Cardiac fibroblast (primary cell): ENCODE results near the gene CYTH1.

Experiments
- DNase-seq, 2 donors: peaks; one replicate each; pipeline versions ENCODE4 v3.0.0 to v3.0.0-alpha.2; 2010; ENCODE audit warnings: low read depth in 2 of 2
- H3K4me3 ChIP-seq, 2 donors: replicated peaks in 1 of 2; 1 replicate in 1 of 2; 2 replicates in 1 of 2; pipeline ENCODE4 v1.5.1; 2011; ENCODE audit warnings: low read depth in 2 of 2, low read length in 2 of 2, mild to moderate bottlenecking in 2 of 2, moderate library complexity in 1 of 2
- CTCF ChIP-seq: IDR thresholded peaks from one replicate; pipeline ENCODE4 v1.5.1; 2011; ENCODE audit warnings: low read depth, mild to moderate bottlenecking, low read length, inconsistent platforms

Gene CYTH1

GRCh38 chr17:78687125-78687524 lies 94.9 kb downstream of the CYTH1 start:
- no peak overlapping the region for H3K4me3 ChIP-seq
- no peak for TF ChIP-seq CTCF
- no peak for DNase-seq

DNA sequence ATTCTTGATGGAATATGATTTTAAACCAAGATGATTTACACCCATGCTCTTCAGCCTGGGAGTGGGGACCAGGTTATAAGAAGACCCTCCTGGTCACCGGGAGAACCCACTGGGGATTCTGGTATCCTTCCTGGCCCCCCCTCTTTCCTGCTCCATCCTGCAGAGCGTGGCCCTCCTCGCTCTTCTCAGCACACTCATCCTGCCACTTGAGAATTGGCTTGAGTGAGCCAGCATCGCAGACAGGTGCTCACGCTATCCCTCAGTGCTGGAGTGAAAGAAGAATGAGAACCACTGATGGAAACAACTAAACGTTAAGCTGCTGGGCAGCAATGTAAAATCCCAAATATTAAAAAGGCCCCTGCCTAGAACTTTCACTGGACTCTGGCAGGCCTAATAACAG lies 98.0 kb downstream of the CYTH1 start:
- no peak overlapping the region for H3K4me3 ChIP-seq
- no peak for TF ChIP-seq CTCF
- no peak for DNase-seq

DNA sequence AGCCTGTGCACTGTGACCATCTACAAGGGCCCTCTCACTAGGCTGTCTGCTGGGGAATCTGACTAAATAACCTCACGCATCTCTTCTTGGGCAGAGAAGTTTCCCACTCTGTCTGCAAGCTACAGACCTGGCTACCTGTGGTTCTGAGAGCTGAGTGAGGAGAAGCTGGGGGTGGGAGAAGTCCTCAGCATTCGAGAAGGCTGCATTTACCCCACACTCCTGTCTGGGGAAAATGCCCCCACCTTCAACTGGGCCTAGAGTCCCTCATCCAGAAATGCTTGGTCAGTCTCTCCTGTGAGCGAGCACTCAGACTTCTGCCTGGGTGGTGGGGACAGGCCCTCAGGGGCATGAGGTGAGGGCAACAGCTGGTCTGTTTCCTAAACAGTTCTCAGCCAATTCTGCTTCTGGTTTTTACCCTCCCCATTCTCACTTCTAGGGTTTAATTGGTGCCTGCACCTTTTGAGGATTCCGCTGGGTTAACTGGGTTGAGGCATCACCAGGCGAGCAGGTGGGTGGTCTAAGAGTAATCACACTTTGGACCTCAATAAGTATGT lies 98.6 kb downstream of the CYTH1 start:
- TF ChIP-seq CTCF = no peak
- DNase-seq = no peak
- no peak overlapping the region for H3K4me3 ChIP-seq

DNA sequence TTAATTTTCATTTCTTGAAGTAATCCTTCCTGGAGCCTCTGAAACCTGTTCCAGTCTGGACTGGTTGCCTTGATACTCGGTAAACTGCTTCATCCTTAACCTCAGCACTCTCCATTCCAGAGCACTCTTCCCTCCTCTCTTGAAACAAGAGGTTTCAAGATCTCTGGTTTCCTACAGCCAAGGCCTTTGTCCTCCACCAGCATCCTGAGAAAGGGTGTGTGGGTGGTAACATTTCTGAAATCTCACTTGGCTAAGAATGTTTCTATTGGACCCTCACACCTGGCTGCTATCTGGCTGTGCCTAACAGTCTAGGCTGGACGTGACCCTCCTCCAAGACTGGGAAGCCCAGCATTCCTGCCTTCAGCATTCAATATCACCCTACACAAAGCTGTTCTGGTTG lies 99.7 kb downstream of the CYTH1 start:
- H3K4me3 ChIP-seq = no peak overlapping the region
- no peak for TF ChIP-seq CTCF
- no peak for DNase-seq

DNA sequence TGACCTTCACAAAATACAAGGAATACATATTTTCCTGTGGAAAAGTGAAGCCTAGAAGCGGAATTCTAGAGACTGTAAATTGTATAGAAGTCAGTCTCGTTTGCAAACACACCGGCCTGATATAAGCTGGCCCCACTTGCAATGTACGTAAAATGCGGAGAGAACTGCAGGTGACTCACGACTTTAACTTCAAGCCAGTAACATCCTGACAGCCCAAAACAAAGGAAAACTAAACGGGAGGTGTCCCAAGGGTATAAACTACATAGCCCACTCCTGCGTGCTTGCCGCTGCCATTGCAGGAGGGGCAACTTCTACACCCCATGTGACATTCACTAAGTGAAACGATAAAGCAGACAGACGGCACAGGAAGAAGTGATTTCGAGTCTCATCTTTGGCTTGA lies 101.6 kb downstream of the CYTH1 start:
- H3K4me3 ChIP-seq = peak overlapping the region in 1 of 2 donors; percentile 33
- no peak for TF ChIP-seq CTCF
- DNase-seq = peak; percentile 36 to 86

DNA sequence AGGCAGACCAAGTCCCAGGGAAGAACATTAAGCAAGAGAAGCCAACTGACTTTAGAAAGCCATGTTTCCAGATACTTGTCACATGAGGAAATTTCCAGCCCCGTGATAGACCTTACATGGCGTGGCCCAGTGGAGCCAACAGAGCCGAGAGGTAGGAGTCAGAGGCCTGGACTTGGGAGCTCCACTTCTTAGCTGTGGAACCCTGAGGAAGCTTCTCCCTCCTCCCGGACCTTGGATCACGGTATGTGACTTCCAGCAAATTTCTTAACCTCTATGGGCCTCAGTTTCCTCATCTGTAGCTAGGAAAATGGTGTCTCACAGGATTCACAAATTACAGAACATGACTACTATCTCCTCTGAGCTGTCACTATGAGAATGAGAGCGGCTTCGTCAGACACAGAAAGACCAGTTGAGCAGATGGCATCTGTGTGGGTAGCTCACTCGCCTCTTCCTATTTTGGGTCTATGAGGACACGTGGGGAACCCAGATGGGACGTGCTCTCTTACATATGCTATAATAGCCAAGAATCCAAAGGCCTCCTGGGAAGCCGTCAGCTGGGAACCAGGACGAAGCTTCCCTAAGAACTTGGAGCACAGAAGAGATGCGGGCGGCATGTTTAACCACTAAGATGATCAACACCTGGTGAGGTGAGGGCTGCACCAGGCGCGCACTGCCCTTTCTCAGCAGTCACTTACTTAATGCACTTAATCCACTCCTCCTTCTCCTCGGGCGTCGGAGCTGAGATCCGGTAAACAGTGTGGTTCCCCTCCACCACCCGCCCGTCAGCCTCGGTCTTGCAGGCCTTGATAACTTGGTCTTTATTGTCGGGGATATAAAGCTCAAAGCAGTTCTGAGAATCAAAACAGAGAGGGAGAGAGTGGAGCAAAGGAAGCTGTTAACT lies 102.3 kb downstream of the CYTH1 start:
- TF ChIP-seq CTCF = no peak
- peak overlapping the region in 1 of 2 donors; percentile 33 for H3K4me3 ChIP-seq
- no peak for DNase-seq
